ENCODE results near the gene LRMDA.

DNA sequence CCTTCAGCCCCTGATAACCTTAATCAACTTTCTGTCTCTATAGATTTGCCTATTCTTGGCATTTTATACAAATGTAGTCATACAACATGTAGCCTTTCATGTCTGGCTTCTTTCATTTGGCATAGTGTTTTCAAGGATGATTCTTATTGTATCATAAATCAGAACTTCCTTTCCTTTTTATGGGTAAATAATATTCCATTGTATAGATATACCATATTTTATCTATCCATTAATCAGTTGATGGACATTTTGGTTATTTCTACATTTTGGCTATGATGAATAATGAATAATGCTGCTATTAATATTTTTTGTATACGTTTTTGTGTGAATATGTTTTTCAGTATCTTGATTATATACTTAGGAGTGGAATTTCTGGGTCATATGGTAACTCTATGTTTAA lies 720.8 kb downstream of the LRMDA start:
- TF ChIP-seq, protein P1, sequence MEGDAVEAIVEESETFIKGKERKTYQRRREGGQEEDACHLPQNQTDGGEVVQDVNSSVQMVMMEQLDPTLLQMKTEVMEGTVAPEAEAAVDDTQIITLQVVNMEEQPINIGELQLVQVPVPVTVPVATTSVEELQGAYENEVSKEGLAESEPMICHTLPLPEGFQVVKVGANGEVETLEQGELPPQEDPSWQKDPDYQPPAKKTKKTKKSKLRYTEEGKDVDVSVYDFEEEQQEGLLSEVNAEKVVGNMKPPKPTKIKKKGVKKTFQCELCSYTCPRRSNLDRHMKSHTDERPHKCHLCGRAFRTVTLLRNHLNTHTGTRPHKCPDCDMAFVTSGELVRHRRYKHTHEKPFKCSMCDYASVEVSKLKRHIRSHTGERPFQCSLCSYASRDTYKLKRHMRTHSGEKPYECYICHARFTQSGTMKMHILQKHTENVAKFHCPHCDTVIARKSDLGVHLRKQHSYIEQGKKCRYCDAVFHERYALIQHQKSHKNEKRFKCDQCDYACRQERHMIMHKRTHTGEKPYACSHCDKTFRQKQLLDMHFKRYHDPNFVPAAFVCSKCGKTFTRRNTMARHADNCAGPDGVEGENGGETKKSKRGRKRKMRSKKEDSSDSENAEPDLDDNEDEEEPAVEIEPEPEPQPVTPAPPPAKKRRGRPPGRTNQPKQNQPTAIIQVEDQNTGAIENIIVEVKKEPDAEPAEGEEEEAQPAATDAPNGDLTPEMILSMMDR (IDR thresholded peaks at IDR 0.05; ENCODE audit: insufficient read depth, low read length, poor library complexity, severe bottlenecking), result no peak
- no peak for TF ChIP-seq EZH2phosphoT487 (conservative IDR thresholded peaks at IDR 0.05; ENCODE audit: low read length)

All from SU-DHL-6 (cell line).